PC-9 (cell line): Measurements from ENCODE around the gene KRTAP19-8.

Experiments
- CTCF ChIP-seq: fragments of 200-600 bp; sonication (generic); conservative IDR thresholded peaks from 2 replicates; pipeline ENCODE4 v1.6.1; 2017; ENCODE audit warnings: mixed run types, antibody characterized with exemption, mild to moderate bottlenecking, moderate library complexity
- EZH2 ChIP-seq: fragments of 200-600 bp; sonication (generic); IDR thresholded peaks from 2 replicates; pipeline ENCODE4 v1.8.0; 2017; ENCODE audit warnings: antibody characterized with exemption, low read depth

GRCh38 chr21:31018232-31018631 is 20.0 kb downstream of the KRTAP19-8 start:
- TF ChIP-seq CTCF (no peak), EZH2 (no peak)
